Endothelial cell of umbilical vein (primary cell): Measurements from ENCODE around the gene PTCHD1.

Experiments used
- EZH2 ChIP-seq: IDR thresholded peaks from 2 replicates; pipeline ENCODE4 v1.6.1; 2012; ENCODE audit warnings: borderline replicate concordance, low read depth, mild to moderate bottlenecking, moderate library complexity, low read length, inconsistent platforms; ENCODE audit not compliant: severe bottlenecking
- GATA2 ChIP-seq: IDR thresholded peaks from 2 replicates; pipeline ENCODE4 v1.7.0; 2011; ENCODE audit warnings: low read depth, mild to moderate bottlenecking, moderate library complexity, mixed read lengths, low read length; ENCODE audit not compliant: insufficient read length, insufficient read depth
- MYC ChIP-seq: IDR thresholded peaks from one replicate; pipeline ENCODE4 v1.6.1; 2011; ENCODE audit warnings: mild to moderate bottlenecking, low read depth, low read length
- POLR2A ChIP-seq: IDR thresholded peaks from 2 replicates; pipeline ENCODE4 v1.6.1; 2012; ENCODE audit warnings: low read depth, mild to moderate bottlenecking, control low read depth, low read length
- POLR2AphosphoS5 ChIP-seq: IDR thresholded peaks from 2 replicates; pipeline ENCODE4 v1.6.1; 2012; ENCODE audit warnings: low read depth, mild to moderate bottlenecking, control low read depth, low read length, moderate library complexity; ENCODE audit not compliant: insufficient read depth
- TF ChIP-seq, protein P1 (sequence below), 2 donors: IDR thresholded peaks; 1 replicate in 1 of 2; 2 replicates in 1 of 2; pipeline ENCODE4 v1.5.1; 2011; ENCODE audit warnings: low read length in 2 of 2, mild to moderate bottlenecking in 2 of 2, moderate library complexity in 2 of 2, control low read depth in 1 of 2, inconsistent platforms in 1 of 2, low read depth in 1 of 2; ENCODE audit not compliant: insufficient read depth in 1 of 2; ENCODE audit errors: extremely low read depth in 1 of 2
- TF ChIP-seq, protein P2 (sequence below): IDR thresholded peaks from 2 replicates; pipeline ENCODE4 v1.6.1; 2011; ENCODE audit not compliant: insufficient read depth, insufficient read length

DNA sequence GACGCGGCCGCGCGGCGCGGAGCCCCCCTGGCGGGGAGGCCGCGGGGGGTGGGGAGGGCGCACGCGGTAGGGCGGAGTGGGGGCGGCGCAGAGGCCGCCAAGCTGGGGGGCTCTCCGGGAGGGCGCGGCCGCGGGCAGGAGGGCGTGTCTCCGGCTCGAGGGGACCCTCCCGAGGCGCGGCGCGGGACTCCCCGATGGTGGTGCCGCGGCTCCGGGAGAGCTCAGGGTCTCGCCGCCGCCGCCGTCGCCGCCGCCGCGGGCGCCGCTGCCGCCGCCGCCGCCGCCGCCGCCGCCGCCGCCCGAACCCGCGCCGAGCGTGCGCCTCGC lies 165 bp upstream of the PTCHD1 start:
- TF ChIP-seq, protein P1, sequence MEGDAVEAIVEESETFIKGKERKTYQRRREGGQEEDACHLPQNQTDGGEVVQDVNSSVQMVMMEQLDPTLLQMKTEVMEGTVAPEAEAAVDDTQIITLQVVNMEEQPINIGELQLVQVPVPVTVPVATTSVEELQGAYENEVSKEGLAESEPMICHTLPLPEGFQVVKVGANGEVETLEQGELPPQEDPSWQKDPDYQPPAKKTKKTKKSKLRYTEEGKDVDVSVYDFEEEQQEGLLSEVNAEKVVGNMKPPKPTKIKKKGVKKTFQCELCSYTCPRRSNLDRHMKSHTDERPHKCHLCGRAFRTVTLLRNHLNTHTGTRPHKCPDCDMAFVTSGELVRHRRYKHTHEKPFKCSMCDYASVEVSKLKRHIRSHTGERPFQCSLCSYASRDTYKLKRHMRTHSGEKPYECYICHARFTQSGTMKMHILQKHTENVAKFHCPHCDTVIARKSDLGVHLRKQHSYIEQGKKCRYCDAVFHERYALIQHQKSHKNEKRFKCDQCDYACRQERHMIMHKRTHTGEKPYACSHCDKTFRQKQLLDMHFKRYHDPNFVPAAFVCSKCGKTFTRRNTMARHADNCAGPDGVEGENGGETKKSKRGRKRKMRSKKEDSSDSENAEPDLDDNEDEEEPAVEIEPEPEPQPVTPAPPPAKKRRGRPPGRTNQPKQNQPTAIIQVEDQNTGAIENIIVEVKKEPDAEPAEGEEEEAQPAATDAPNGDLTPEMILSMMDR (IDR thresholded peaks at IDR 0.05; ENCODE audit: extremely low read depth in 1 of 2, insufficient read depth in 1 of 2, low read depth in 1 of 2, low read length in 2 of 2) = no peak
- no peak for TF ChIP-seq EZH2
- TF ChIP-seq POLR2A = no peak
- no peak for TF ChIP-seq POLR2AphosphoS5
- no peak for TF ChIP-seq GATA2
- TF ChIP-seq, protein P2, sequence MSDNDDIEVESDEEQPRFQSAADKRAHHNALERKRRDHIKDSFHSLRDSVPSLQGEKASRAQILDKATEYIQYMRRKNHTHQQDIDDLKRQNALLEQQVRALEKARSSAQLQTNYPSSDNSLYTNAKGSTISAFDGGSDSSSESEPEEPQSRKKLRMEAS = no peak
- TF ChIP-seq MYC = no peak
